Measurements from ENCODE around the gene THYN1. TPM values are rescaled to one million over a fixed set of nuclear protein-coding genes. Genes with fewer than 3 reads are reported as not detected.

Gene THYN1
- total and polyA plus RNA-seq, 10 donors: 24.5 to 54.8 (median 39.7) TPM

- Histone ChIP-seq H3K36me3 (peaks cover 0 to 86% (median 67%) of the 10 kb centered on the region in 6 donors), H3K27ac (no peak overlapping the region)
Measured at GRCh38 chr11:134261626-134262488, 8.7 kb upstream of the THYN1 start.

GRCh38 chr11:134260983-134261382 lies 7.8 kb upstream of the THYN1 start:
- H3K27ac ChIP-seq: no peak overlapping the region
- DNase-seq: no peak
- intact Hi-C loops (cut with DNase I; ENCODE audit: low total_unique reads): no loop called here
- no peaks in the 10 kb centered on the region for H3K27me3 ChIP-seq (replicated peaks in 1 of 7)
- H3K36me3 ChIP-seq: peaks cover 0 to 93% (median 69%) of the 10 kb centered on the region in 6 donors
- no peak overlapping the region for H3K4me3 ChIP-seq
- TF ChIP-seq POLR2A (IDR thresholded peaks at IDR 0.05): no peak
- TF ChIP-seq POLR2AphosphoS5 (IDR thresholded peaks at IDR 0.05): no peak
- TF ChIP-seq CTCF (IDR thresholded peaks at IDR 0.05 in 8 of 11, conservative IDR thresholded peaks at IDR 0.05 in 3 of 11): no peak
- WGBS, 5 donors: 90 to 95% (median 92%) methylated on average over 14 to 16 of the region's 16 CpGs
- peaks cover 0 to 18% (median 0%) of the 10 kb centered on the region in 6 donors for H3K4me1 ChIP-seq
- no peaks in the 10 kb centered on the region for H3K9me3 ChIP-seq

More at GRCh38 chr11:134261626-134262488, 8.7 kb upstream of the THYN1 start:
- H3K4me3 ChIP-seq: no peak overlapping the region
- 84 to 90% (median 89%) methylated on average over 14 of the region's 14 CpGs for WGBS, 5 donors
- H3K27me3 ChIP-seq (replicated peaks in 1 of 7): no peaks in the 10 kb centered on the region
- peaks cover 0 to 18% (median 0%) of the 10 kb centered on the region in 6 donors for H3K4me1 ChIP-seq
- intact Hi-C loops (cut with DNase I; ENCODE audit: low total_unique reads): no loop called here
- DNase-seq: no peak
- no peak for TF ChIP-seq POLR2A (IDR thresholded peaks at IDR 0.05)
- peak in 6 of 11 experiments; percentile 12 to 52 (median 40) for TF ChIP-seq CTCF (IDR thresholded peaks at IDR 0.05 in 8 of 11, conservative IDR thresholded peaks at IDR 0.05 in 3 of 11)
- H3K9me3 ChIP-seq: no peaks in the 10 kb centered on the region

GRCh38 chr11:134260503-134260902 lies 7.4 kb upstream of the THYN1 start:
- no peak for DNase-seq
- H3K36me3 ChIP-seq: peaks cover 0 to 93% (median 69%) of the 10 kb centered on the region in 6 donors
- peaks cover 0 to 22% (median 1%) of the 10 kb centered on the region in 6 donors for H3K4me1 ChIP-seq
- intact Hi-C loops (cut with DNase I; ENCODE audit: low total_unique reads): no loop called here
- TF ChIP-seq CTCF (IDR thresholded peaks at IDR 0.05 in 8 of 11, conservative IDR thresholded peaks at IDR 0.05 in 3 of 11) (no peak), POLR2A (IDR thresholded peaks at IDR 0.05) (no peak), POLR2AphosphoS5 (IDR thresholded peaks at IDR 0.05) (no peak)
- no peaks in the 10 kb centered on the region for H3K9me3 ChIP-seq
- no peak overlapping the region for H3K4me3 ChIP-seq
- H3K27ac ChIP-seq: no peak overlapping the region
- no peaks in the 10 kb centered on the region for H3K27me3 ChIP-seq (replicated peaks in 1 of 7)

GRCh38 chr11:134258577-134258976 lies 5.4 kb upstream of the THYN1 start:
- intact Hi-C loops (cut with DNase I; ENCODE audit: low total_unique reads): loop anchor here (10.0 kb wide), 1 partner anchor 54 kb away; no protein-coding TSS in a partner anchor
- TF ChIP-seq POLR2A (IDR thresholded peaks at IDR 0.05) (no peak), POLR2AphosphoS5 (IDR thresholded peaks at IDR 0.05) (no peak), CTCF (IDR thresholded peaks at IDR 0.05 in 8 of 11, conservative IDR thresholded peaks at IDR 0.05 in 3 of 11) (no peak)
- WGBS, 5 donors: 84 to 94% (median 90%) methylated on average over 4 of the region's 4 CpGs
- no peak for DNase-seq
- H3K27me3 ChIP-seq (replicated peaks in 1 of 7): no peaks in the 10 kb centered on the region
- no peak overlapping the region for H3K4me3 ChIP-seq
- H3K4me1 ChIP-seq: peaks cover 0 to 41% (median 17%) of the 10 kb centered on the region in 6 donors
- no peak overlapping the region for H3K27ac ChIP-seq
- peaks cover 0 to 74% (median 59%) of the 10 kb centered on the region in 6 donors for H3K36me3 ChIP-seq
- H3K9me3 ChIP-seq: no peaks in the 10 kb centered on the region

Measured in spleen (tissue), 11 donors.